Mucosa of descending colon (tissue), 3 donors: ENCODE data around the gene MAPRE3. TPM values are rescaled to one million over a fixed set of nuclear protein-coding genes. Genes with fewer than 3 reads are reported as not detected.
"Not testable (repeated sequence)": the region's sequence is repeated elsewhere in the genome, so short reads cannot be mapped to it uniquely, and the experiment has no call there.

ENCODE experiments used
- ATAC-seq: fragments of 200-7000 bp; cut with Tn5 transposase; one replicate; pipeline ENCODE4 v1.9.1; 2020; ENCODE audit warnings: mild to moderate bottlenecking, moderate library complexity
- DNase-seq, 3 donors: peaks; one replicate each; pipeline ENCODE4 v3.0.0-alpha.2; 2020
- H3K36me3 ChIP-seq: fragments of 200-600 bp; one replicate; pipeline ENCODE4 v1.8.0; 2021; ENCODE audit warnings: low read depth, mild to moderate bottlenecking
- H3K4me1 ChIP-seq: fragments of 200-600 bp; one replicate; pipeline ENCODE4 v1.8.0; 2021; ENCODE audit warnings: low read depth, mild to moderate bottlenecking
- H3K4me3 ChIP-seq: fragments of 200-600 bp; one replicate; pipeline ENCODE4 v1.8.0; 2021; ENCODE audit warnings: mild to moderate bottlenecking
- H3K9me3 ChIP-seq: fragments of 200-600 bp; one replicate; pipeline ENCODE4 v1.8.0; 2021; ENCODE audit warnings: mild to moderate bottlenecking
- CTCF ChIP-seq: fragments of 200-600 bp; IDR thresholded peaks from one replicate; pipeline ENCODE4 v1.8.0; 2022; ENCODE audit warnings: antibody characterized with exemption, mild to moderate bottlenecking
- intact Hi-C, 2 donors: fragments of 100-400 bp; cut with DNase I in 1 of 2; cut with micrococcal nuclease in 1 of 2; formaldehyde crosslinking; loops; one replicate each; pipeline versions ENCODE4 v1.11.0 to v1.11.1; 2022; cut with DNase I, micrococcal nuclease
- total RNA-seq, 3 donors: library from RNA; stranded (reverse); fragmentation: NEBNext Ultra II Directional in 2 of 3; extraction: Animal tissue kit (Norgen Biotek cat#: 25700) in 2 of 3; gene quantifications; one replicate each; pipeline versions ENCODE4 v1.2.1 to v1.2.4, GENCODE V29; 2021 to 2023
- donor health status: DM: no; HTN: no; CAD: no; lungs with moderate emphysema.
- donor health status: DM: no; HTN: no; CAD: no.
- donor health status: DM: no; HTN: yes; CAD: no.

Gene MAPRE3
- total RNA-seq, 3 donors from 2014 or later: 23.9 to 36.1 (median 35.6) TPM

- no peak for ATAC-seq
- Histone ChIP-seq H3K9me3 (no peaks in the 10 kb centered on the region), H3K4me1 (peaks cover 24% of the 10 kb centered on the region), H3K36me3 (no peaks in the 10 kb centered on the region), H3K4me3 (no peak overlapping the region)
- intact Hi-C loops: no loop called here
- no peak for TF ChIP-seq CTCF
- no peak for DNase-seq
These were observed 102.5 kb downstream of the MAPRE3 start for GRCh38 chr2:27072920-27073319.

GRCh38 chr2:27073782-27074181, 103.3 kb downstream of the MAPRE3 start:
- TF ChIP-seq CTCF: no peak
- intact Hi-C loops: no loop called here
- no peaks in the 10 kb centered on the region for H3K36me3 ChIP-seq
- H3K4me1 ChIP-seq: peaks cover 24% of the 10 kb centered on the region
- ATAC-seq (no peak), DNase-seq (peak in 1 of 3 donors; percentile 24)
- no peaks in the 10 kb centered on the region for H3K9me3 ChIP-seq
- H3K4me3 ChIP-seq: no peak overlapping the region

DNA sequence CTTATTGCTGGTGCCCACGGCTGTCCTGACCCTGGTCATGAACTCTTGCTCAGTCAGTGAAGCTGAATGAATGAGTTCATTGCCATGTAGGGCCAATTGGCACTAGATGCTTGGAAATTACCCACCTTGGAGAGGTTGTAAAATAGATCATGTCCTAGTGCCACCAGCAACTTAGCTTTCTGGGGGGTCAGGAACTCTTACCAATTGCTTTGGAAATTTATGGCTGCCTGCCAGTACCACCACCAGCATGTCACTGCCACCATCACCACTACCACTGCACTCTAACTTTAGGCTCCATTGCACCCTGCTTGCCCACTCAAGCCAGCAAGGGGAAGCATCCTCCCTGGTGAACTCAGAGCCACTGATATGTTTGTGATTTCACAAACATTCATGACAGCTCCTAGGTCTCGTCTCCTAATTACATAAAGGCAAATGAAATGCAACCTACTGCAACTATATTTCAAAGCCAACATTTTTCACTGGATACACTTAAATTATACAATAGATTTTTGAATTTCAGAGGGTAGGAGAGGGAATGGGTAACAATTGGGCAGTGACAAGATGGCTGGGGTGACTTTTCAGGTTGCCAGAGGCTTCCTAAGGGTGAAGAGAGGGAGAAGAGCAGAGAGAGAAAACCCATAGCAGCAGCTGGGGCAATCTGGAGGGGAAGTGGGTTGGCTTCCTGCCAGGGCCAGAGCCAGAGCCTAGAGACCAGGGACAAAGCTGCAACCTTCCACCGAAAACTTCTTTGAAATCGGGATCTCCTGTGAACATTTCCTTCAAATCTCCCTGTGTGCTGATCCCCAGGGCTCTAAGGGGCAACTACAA, 104.5 kb downstream of the MAPRE3 start:
- DNase-seq (peak; percentile 65 to 71 (median 71)), ATAC-seq (no peak)
- Histone ChIP-seq H3K36me3 (no peaks in the 10 kb centered on the region), H3K4me3 (no peak overlapping the region), H3K4me1 (peaks cover 21% of the 10 kb centered on the region), H3K9me3 (no peaks in the 10 kb centered on the region)
- TF ChIP-seq CTCF: no peak
- intact Hi-C loops: no loop called here

DNA sequence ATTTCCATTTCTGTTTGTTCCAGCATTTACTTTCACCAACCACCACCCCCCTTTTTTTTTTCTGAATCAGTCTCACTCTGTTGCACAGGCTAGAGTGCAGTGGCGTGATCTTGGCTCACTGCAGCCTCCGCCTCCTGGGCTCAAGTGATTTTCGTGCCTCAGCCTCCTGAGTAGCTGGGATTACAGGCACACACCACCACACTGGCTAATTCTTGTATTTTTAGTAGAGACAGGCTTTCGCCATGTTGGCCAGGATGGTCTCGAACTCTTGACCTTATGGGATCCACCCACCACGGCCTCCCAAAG, 105.1 kb downstream of the MAPRE3 start:
- intact Hi-C loops, H3K9me3 ChIP-seq, H3K36me3 ChIP-seq, ATAC-seq, H3K4me3 ChIP-seq, DNase-seq: not testable (repeated sequence)
- H3K4me1 ChIP-seq: peaks cover 17% of the 10 kb centered on the region

GRCh38 chr2:27076323-27076722, 105.9 kb downstream of the MAPRE3 start:
- ATAC-seq (no peak), DNase-seq (no peak)
- Histone ChIP-seq H3K4me1 (peaks cover 19% of the 10 kb centered on the region), H3K9me3 (no peaks in the 10 kb centered on the region), H3K4me3 (no peak overlapping the region), H3K36me3 (no peaks in the 10 kb centered on the region)
- no peak for TF ChIP-seq CTCF
- intact Hi-C loops: no loop called here

Other genes starting within 250 kb of the MAPRE3 start
- gene SLC35F6, start 206.4 kb upstream of the MAPRE3 start, total RNA-seq: 10 to 100 TPM; 27.4 to 33.4 (median 33.3) TPM
- gene CENPA, start 184.6 kb upstream of the MAPRE3 start, total RNA-seq: 10 to 100 TPM in 1 of 3 donors, 1 to 10 TPM in 2; 1.0 to 10.1 (median 1.7) TPM
- 1 to 10 TPM in 1 of 3 donors, under 1 TPM in 2; 0.24 to 1.3 (median 0.38) TPM for gene DPYSL5, start 122.5 kb upstream of the MAPRE3 start, total RNA-seq
- 10 to 100 TPM; 78.9 to 93.3 (median 80.1) TPM for gene TMEM214, start 62.3 kb downstream of the MAPRE3 start, total RNA-seq
- gene AGBL5, start 81.0 kb downstream of the MAPRE3 start, total RNA-seq: 10 to 100 TPM; 16.7 to 20.0 (median 19.2) TPM
- 100 to 1,000 TPM; 245 to 280 (median 254) TPM for gene OST4, start 101.0 kb downstream of the MAPRE3 start, total RNA-seq
- gene EMILIN1, start 108.0 kb downstream of the MAPRE3 start, total RNA-seq: 100 to 1,000 TPM in 1 of 3 donors, 10 to 100 TPM in 2; 12.1 to 256 (median 42.3) TPM
- 10 to 100 TPM in 1 of 3 donors, 1 to 10 TPM in 2; 6.3 to 14.7 (median 8.1) TPM for gene KHK, start 116.1 kb downstream of the MAPRE3 start, total RNA-seq
- gene CGREF1, start 148.5 kb downstream of the MAPRE3 start, total RNA-seq: 1 to 10 TPM in 2 of 3 donors, under 1 TPM in 1; 0.41 to 1.9 (median 1.5) TPM
- gene ABHD1, start 153.2 kb downstream of the MAPRE3 start, total RNA-seq: under 1 TPM in 2 of 3 donors, not detected in 1; 0.19 to 0.22 TPM
- gene PREB, start 164.0 kb downstream of the MAPRE3 start, total RNA-seq: 10 to 100 TPM; 32.8 to 47.0 (median 45.0) TPM
- not detected for gene PRR30, start 168.8 kb downstream of the MAPRE3 start, total RNA-seq
- gene TCF23, start 178.4 kb downstream of the MAPRE3 start, total RNA-seq: under 1 TPM in 2 of 3 donors, not detected in 1; 0.05 to 0.23 TPM
- gene ATRAID, start 241.4 kb downstream of the MAPRE3 start, total RNA-seq: 10 to 100 TPM; 82.0 to 88.8 (median 85.2) TPM
- gene SLC5A6, start 241.6 kb downstream of the MAPRE3 start, total RNA-seq: 10 to 100 TPM; 27.7 to 34.8 (median 30.0) TPM
- gene CAD, start 246.7 kb downstream of the MAPRE3 start, total RNA-seq: 10 to 100 TPM; 22.7 to 29.8 (median 24.7) TPM